ENCODE results near the gene LYZL4. TPM values are rescaled to one million over a fixed set of nuclear protein-coding genes. Genes with fewer than 3 reads are reported as not detected.

Gene LYZL4
- total and polyA plus RNA-seq, 2 of the 4 experiments (the other 2 are of a cell fraction) = not detected

GRCh38 chr3:42353631-42354030 lies 56.8 kb downstream of the LYZL4 start:
- Histone ChIP-seq H3K36me3 (ENCODE audit: control insufficient read depth, insufficient read depth, low read length) (no peaks in the 10 kb centered on the region), H3K4me2 (ENCODE audit: low read depth, low read length) (no peak overlapping the region), H2BK20ac (ENCODE audit: low read depth, low read length) (no peak overlapping the region), H3K18ac (ENCODE audit: low read depth, low read length) (no peak overlapping the region), H4K20me1 (ENCODE audit: insufficient read depth, low read length) (no peaks in the 10 kb centered on the region), H3K79me1 (ENCODE audit: low read depth in 1 of 2, low read length in 2 of 2) (no peaks in the 10 kb centered on the region), H3K9ac (ENCODE audit: low read depth, low read length) (no peak overlapping the region), H4K91ac (ENCODE audit: insufficient read depth, low read depth, low read length) (no peak overlapping the region), H3K27me3 (ENCODE audit: control insufficient read depth, insufficient read depth, low read length) (peaks cover 2% of the 10 kb centered on the region; the same call in 1 of the 2 replicates), H2BK15ac (ENCODE audit: low read depth, low read length) (no peak overlapping the region), H3K9me1 (ENCODE audit: insufficient read depth, low read length) (no peaks in the 10 kb centered on the region), H2AK9ac (replicated peaks; ENCODE audit: low read depth, low read length, poor library complexity) (no peak overlapping the region), H3K27ac (ENCODE audit: insufficient read depth, low read length) (no peak overlapping the region), H2AFZ (replicated peaks; ENCODE audit: low read length, poor library complexity) (no peak overlapping the region), H3K14ac (replicated peaks; ENCODE audit: low read depth, low read length) (no peak overlapping the region), H2AK5ac (ENCODE audit: low read depth, low read length) (no peak overlapping the region), H2BK120ac (ENCODE audit: low read depth, low read length) (no peak overlapping the region), H3K23ac (ENCODE audit: low read depth, low read length) (no peak overlapping the region), H3K9me3 (ENCODE audit: control insufficient read depth, insufficient read depth, low read length) (no peaks in the 10 kb centered on the region), H3K4me1 (ENCODE audit: control insufficient read depth, insufficient read depth, low read length) (no peaks in the 10 kb centered on the region), H4K5ac (ENCODE audit: low read depth, low read length) (no peak overlapping the region), H3K4me3 (ENCODE audit: insufficient read depth, low read depth, low read length) (no peak overlapping the region), H4K8ac (ENCODE audit: low read depth in 2 of 2, low read length in 2 of 2) (no peak overlapping the region), H3K4ac (ENCODE audit: low read depth, low read length) (no peak overlapping the region), H3K56ac (ENCODE audit: extremely low read depth, insufficient read depth, low read length) (no peak overlapping the region), H2BK5ac (ENCODE audit: low read depth, low read length, poor library complexity, severe bottlenecking) (no peak overlapping the region)
- intact Hi-C loops (cut with micrococcal nuclease) (no loop called here), dilution Hi-C loops (cut with HindIII; ENCODE audit: low sequenced_read_pairs, unreplicated experiment) (no loop called here), in situ Hi-C loops (cut with MboI; ENCODE audit: low sequenced_read_pairs) (no loop called here)
- ChIA-PET CTCF (no interaction called here), POLR2A (ENCODE audit: unreplicated experiment) (no interaction called here)
- ATAC-seq (ENCODE audit: low read depth) = no peak
- no peak for DNase-seq
- TF ChIP-seq, protein P1, sequence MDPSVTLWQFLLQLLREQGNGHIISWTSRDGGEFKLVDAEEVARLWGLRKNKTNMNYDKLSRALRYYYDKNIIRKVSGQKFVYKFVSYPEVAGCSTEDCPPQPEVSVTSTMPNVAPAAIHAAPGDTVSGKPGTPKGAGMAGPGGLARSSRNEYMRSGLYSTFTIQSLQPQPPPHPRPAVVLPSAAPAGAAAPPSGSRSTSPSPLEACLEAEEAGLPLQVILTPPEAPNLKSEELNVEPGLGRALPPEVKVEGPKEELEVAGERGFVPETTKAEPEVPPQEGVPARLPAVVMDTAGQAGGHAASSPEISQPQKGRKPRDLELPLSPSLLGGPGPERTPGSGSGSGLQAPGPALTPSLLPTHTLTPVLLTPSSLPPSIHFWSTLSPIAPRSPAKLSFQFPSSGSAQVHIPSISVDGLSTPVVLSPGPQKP (IDR thresholded peaks at IDR 0.05; ENCODE audit: borderline replicate concordance, low read depth, low read length) = no peak
- peak; percentile 96 for TF ChIP-seq MAFK (IDR thresholded peaks at IDR 0.05; ENCODE audit: low read depth, low read length)
- BruUV-seq (replicated peaks) = no TSS peak

Data from IMR-90 (cell line).